DND-41 (cell line): ENCODE measurements around the gene ZNF697.

ENCODE experiments used
- EZH2 ChIP-seq: IDR thresholded peaks from 3 replicates; pipeline ENCODE4 v1.6.1; 2012; ENCODE audit warnings: borderline replicate concordance, low read depth, mild to moderate bottlenecking, moderate library complexity, low read length, inconsistent platforms; ENCODE audit not compliant: severe bottlenecking
- TF ChIP-seq, protein P1 (sequence below): IDR thresholded peaks from 2 replicates; pipeline ENCODE4 v1.5.1; 2012; ENCODE audit warnings: borderline replicate concordance, low read length, moderate library complexity, mild to moderate bottlenecking; ENCODE audit not compliant: poor library complexity, severe bottlenecking; ENCODE audit errors: extremely low read depth

DNA sequence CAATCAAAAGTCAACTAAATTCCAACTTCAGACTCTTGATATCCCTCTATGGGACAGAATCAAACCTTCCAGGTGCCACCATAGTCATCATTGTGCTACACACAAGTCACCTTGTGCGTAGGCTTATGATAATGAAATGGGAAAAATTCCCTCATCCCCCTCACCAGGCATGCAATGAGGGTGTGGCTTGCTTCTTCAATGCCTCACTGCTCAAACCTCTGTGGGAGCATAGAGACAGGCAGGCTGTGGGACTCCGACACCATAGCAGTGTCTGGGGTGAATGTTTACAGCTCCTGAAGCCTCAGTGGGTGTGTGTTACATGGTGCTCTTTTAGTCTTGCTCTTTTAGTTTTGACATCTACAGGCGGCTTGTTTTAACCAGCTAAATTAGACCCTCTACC is 42.4 kb downstream of the ZNF697 start:
- TF ChIP-seq, protein P1, sequence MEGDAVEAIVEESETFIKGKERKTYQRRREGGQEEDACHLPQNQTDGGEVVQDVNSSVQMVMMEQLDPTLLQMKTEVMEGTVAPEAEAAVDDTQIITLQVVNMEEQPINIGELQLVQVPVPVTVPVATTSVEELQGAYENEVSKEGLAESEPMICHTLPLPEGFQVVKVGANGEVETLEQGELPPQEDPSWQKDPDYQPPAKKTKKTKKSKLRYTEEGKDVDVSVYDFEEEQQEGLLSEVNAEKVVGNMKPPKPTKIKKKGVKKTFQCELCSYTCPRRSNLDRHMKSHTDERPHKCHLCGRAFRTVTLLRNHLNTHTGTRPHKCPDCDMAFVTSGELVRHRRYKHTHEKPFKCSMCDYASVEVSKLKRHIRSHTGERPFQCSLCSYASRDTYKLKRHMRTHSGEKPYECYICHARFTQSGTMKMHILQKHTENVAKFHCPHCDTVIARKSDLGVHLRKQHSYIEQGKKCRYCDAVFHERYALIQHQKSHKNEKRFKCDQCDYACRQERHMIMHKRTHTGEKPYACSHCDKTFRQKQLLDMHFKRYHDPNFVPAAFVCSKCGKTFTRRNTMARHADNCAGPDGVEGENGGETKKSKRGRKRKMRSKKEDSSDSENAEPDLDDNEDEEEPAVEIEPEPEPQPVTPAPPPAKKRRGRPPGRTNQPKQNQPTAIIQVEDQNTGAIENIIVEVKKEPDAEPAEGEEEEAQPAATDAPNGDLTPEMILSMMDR = no peak
- TF ChIP-seq EZH2 = no peak
